Nephron (organoid): ENCODE measurements around the gene LRP5.
"Not testable (repeated sequence)": the region's sequence is repeated elsewhere in the genome, so short reads cannot be mapped to it uniquely, and the experiment has no call there.

Experiments
- H3K27ac Mint-ChIP-seq, 3 experiments: 2 replicates each; pipeline ENCODE4 v1.8.0; 2020; ENCODE audit warnings: mixed read lengths in 3 of 3, mild to moderate bottlenecking in 2 of 3, moderate library complexity in 1 of 3
- H3K27me3 Mint-ChIP-seq: 2 replicates; pipeline ENCODE4 v1.8.0; 2021; ENCODE audit warnings: low read depth, mild to moderate bottlenecking, moderate library complexity, mixed read lengths
- H3K36me3 Mint-ChIP-seq: 2 replicates; pipeline ENCODE4 v1.8.0; 2020; ENCODE audit warnings: low read depth, mixed read lengths
- H3K4me1 Mint-ChIP-seq: 2 replicates; pipeline ENCODE4 v1.8.0; 2020; ENCODE audit warnings: mixed read lengths
- H3K4me3 Mint-ChIP-seq, 3 experiments: 2 replicates each; pipeline ENCODE4 v1.8.0; 2020; ENCODE audit warnings: mild to moderate bottlenecking in 3 of 3, mixed read lengths in 3 of 3, moderate library complexity in 2 of 3
- H3K9me3 Mint-ChIP-seq: 2 replicates; pipeline ENCODE4 v1.8.0; 2020; ENCODE audit warnings: mixed read lengths
- CTCF ChIP-seq, 3 experiments: fragments of 200-600 bp; sonication (generic); IDR thresholded peaks; one replicate each; pipeline ENCODE4 v1.5.0; 2021; ENCODE audit warnings: antibody characterized with exemption in 3 of 3; ENCODE audit not compliant: unreplicated experiment in 3 of 3

Gene LRP5

GRCh38 chr11:68343761-68344256 is 31.4 kb downstream of the LRP5 start:
- peak overlapping the region in 1 of 3 experiments; percentile 45 for H3K27ac Mint-ChIP-seq
- H3K27me3 Mint-ChIP-seq, result no peaks in the 10 kb centered on the region
- TF ChIP-seq CTCF (IDR thresholded peaks at IDR 0.05; ENCODE audit: unreplicated experiment in 3 of 3), result no peak
- peaks cover 10% of the 10 kb centered on the region for H3K9me3 Mint-ChIP-seq
- no peak overlapping the region for H3K4me3 Mint-ChIP-seq
- peaks cover 36% of the 10 kb centered on the region for H3K36me3 Mint-ChIP-seq
- peaks cover 45% of the 10 kb centered on the region for H3K4me1 Mint-ChIP-seq

DNA sequence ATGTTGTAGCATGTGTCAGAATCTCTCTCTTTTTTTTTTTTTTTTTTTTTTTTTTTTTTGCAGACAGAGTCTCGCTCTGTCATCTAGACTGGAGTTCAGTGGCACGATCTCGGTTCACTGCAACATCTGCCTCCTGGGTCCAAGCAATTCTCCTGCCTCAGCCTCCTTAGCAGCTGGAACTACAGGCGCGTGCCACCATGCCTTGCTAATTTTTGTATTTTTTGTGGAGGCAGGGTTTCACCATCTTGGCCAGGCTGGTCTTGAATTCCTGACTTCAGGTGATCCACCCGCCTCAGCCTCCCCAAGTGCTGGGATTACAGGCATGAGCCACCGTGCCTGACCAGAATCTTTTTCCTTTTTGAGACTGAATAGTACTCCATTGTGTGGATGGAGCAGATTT is 32.4 kb downstream of the LRP5 start:
- Mint-ChIP-seq H3K27ac (peak overlapping the region in 2 of 3 experiments; percentile 84 to 90), H3K4me1 (peaks cover 41% of the 10 kb centered on the region), H3K36me3 (peaks cover 36% of the 10 kb centered on the region)
- H3K9me3 Mint-ChIP-seq, H3K4me3 Mint-ChIP-seq, H3K27me3 Mint-ChIP-seq: not testable (repeated sequence)

GRCh38 chr11:68345776-68346461 is 33.5 kb downstream of the LRP5 start:
- no peaks in the 10 kb centered on the region for H3K27me3 Mint-ChIP-seq
- TF ChIP-seq CTCF (IDR thresholded peaks at IDR 0.05; ENCODE audit: unreplicated experiment in 3 of 3), result no peak
- peaks cover 41% of the 10 kb centered on the region for H3K36me3 Mint-ChIP-seq
- peak overlapping the region in 1 of 3 experiments; percentile 41 for H3K4me3 Mint-ChIP-seq
- H3K4me1 Mint-ChIP-seq, result peaks cover 42% of the 10 kb centered on the region
- peak overlapping the region; percentile 88 to 97 (median 91) for H3K27ac Mint-ChIP-seq
- peaks cover 10% of the 10 kb centered on the region for H3K9me3 Mint-ChIP-seq

GRCh38 chr11:68346462-68346790 is 34.0 kb downstream of the LRP5 start:
- peaks cover 40% of the 10 kb centered on the region for H3K4me1 Mint-ChIP-seq
- peaks cover 10% of the 10 kb centered on the region for H3K9me3 Mint-ChIP-seq
- TF ChIP-seq CTCF (IDR thresholded peaks at IDR 0.05; ENCODE audit: unreplicated experiment in 3 of 3), result no peak
- H3K27me3 Mint-ChIP-seq, result no peaks in the 10 kb centered on the region
- H3K4me3 Mint-ChIP-seq, result peak overlapping the region in 1 of 3 experiments; percentile 41
- H3K36me3 Mint-ChIP-seq, result peaks cover 42% of the 10 kb centered on the region
- H3K27ac Mint-ChIP-seq, result peak overlapping the region; percentile 88 to 97 (median 91)

DNA sequence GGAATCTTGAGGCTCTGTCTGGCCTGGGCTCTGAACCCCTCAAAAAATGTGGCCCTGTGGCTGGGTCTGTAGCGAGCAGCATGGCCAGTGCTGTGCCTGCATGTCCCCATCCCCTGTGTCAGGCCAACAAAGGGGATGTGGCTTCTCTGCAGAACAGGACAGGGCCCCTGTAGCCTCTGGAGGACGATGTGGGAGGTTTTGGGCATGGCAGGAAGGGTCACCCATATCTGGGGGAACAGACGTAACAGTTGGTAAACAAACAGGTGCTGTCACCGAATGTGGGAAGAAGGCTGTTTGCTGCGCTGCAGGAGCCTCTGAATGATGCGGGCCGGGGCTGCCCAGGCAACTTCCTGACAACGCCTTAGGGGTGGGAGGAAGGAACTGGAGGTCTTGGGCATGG is 35.0 kb downstream of the LRP5 start:
- no peaks in the 10 kb centered on the region for H3K27me3 Mint-ChIP-seq
- no peak for TF ChIP-seq CTCF (IDR thresholded peaks at IDR 0.05; ENCODE audit: unreplicated experiment in 3 of 3)
- peaks cover 41% of the 10 kb centered on the region for H3K4me1 Mint-ChIP-seq
- H3K27ac Mint-ChIP-seq, result peak overlapping the region; percentile 88 to 97 (median 91)
- H3K36me3 Mint-ChIP-seq, result peaks cover 47% of the 10 kb centered on the region
- peaks cover 10% of the 10 kb centered on the region for H3K9me3 Mint-ChIP-seq
- H3K4me3 Mint-ChIP-seq, result no peak overlapping the region

DNA sequence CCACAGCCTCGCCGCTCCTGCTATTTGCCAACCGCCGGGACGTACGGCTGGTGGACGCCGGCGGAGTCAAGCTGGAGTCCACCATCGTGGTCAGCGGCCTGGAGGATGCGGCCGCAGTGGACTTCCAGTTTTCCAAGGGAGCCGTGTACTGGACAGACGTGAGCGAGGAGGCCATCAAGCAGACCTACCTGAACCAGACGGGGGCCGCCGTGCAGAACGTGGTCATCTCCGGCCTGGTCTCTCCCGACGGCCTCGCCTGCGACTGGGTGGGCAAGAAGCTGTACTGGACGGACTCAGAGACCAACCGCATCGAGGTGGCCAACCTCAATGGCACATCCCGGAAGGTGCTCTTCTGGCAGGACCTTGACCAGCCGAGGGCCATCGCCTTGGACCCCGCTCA is 35.5 kb downstream of the LRP5 start:
- no peak for TF ChIP-seq CTCF (IDR thresholded peaks at IDR 0.05; ENCODE audit: unreplicated experiment in 3 of 3)
- Mint-ChIP-seq H3K27ac (no peak overlapping the region), H3K4me1 (peaks cover 41% of the 10 kb centered on the region), H3K27me3 (no peaks in the 10 kb centered on the region), H3K9me3 (peaks cover 10% of the 10 kb centered on the region), H3K4me3 (no peak overlapping the region), H3K36me3 (peaks cover 52% of the 10 kb centered on the region)
